Neural cell (in vitro differentiated cells): Measurements from ENCODE around the gene MYCBP2.
"Not testable (repeated sequence)": the region's sequence is repeated elsewhere in the genome, so short reads cannot be mapped to it uniquely, and the experiment has no call there.

Source experiments
- CTCF ChIP-seq: fragments of 450-650 bp; IDR thresholded peaks from 2 replicates; pipeline ENCODE4 v1.5.1; 2014; ENCODE audit warnings: antibody characterized with exemption, mild to moderate bottlenecking, moderate library complexity; ENCODE audit not compliant: poor library complexity, severe bottlenecking
- EZH2 ChIP-seq: fragments of 200-600, 300-800 bp; shearing (Covaris generic), sonication (generic); IDR thresholded peaks from 2 replicates; pipeline ENCODE4 v1.6.1; 2014; ENCODE audit warnings: antibody characterized with exemption, low read length, borderline replicate concordance, mild to moderate bottlenecking; ENCODE audit not compliant: insufficient read depth, poor library complexity, severe bottlenecking
- MXI1 ChIP-seq: fragments of 450-650 bp; conservative IDR thresholded peaks from 2 replicates; pipeline ENCODE4 v1.6.1; 2014; ENCODE audit warnings: antibody characterized with exemption, mild to moderate bottlenecking; ENCODE audit not compliant: poor library complexity, severe bottlenecking
- TAF1 ChIP-seq: IDR thresholded peaks from 2 replicates; pipeline ENCODE4 v1.6.1; 2012; ENCODE audit warnings: low read depth

GRCh38 chr13:77285632-77286031 is 41.3 kb downstream of the MYCBP2 start:
- not testable (repeated sequence) for TF ChIP-seq CTCF, TAF1, MXI1, EZH2
